Gastrocnemius medialis (tissue), 4 donors: Measurements from ENCODE around the gene SLC25A25. TPM values are rescaled to one million over a fixed set of nuclear protein-coding genes. Genes with fewer than 3 reads are reported as not detected.

ENCODE experiments used
- ATAC-seq, 2 donors: fragments of 150-250 bp; one replicate each; pipeline ENCODE4 v1.9.1; 2016
- DNase-seq, 2 donors: peaks; one replicate each; pipeline ENCODE4 v3.0.0-alpha.2; 2019
- H3K27ac ChIP-seq, 4 donors: fragments of 200-600 bp; sonication (generic); 1 replicate in 1 of 4; 2 replicates in 3 of 4; pipeline ENCODE4 v1.5.1; 2016 to 2018; ENCODE audit warnings: mild to moderate bottlenecking in 2 of 4, moderate library complexity in 1 of 4
- H3K27me3 ChIP-seq, 3 donors: fragments of 200-600 bp; sonication (generic) in 2 of 3; 1 replicate in 1 of 3; 2 replicates in 2 of 3; pipeline versions ENCODE4 v1.5.1 to v1.6.0; 2016 to 2019; ENCODE audit warnings: mild to moderate bottlenecking in 1 of 3, moderate library complexity in 1 of 3
- H3K36me3 ChIP-seq, 2 donors: fragments of 200-600 bp; sonication (generic) in 1 of 2; one replicate each; pipeline ENCODE4 v1.5.1; 2017 to 2018
- H3K4me1 ChIP-seq, 2 donors: fragments of 200-600 bp; sonication (generic) in 1 of 2; one replicate each; pipeline ENCODE4 v1.5.1; 2016 to 2017; ENCODE audit warnings: mild to moderate bottlenecking in 2 of 2
- H3K4me3 ChIP-seq, 4 donors: fragments of 200-600 bp; sonication (generic) in 3 of 4; 1 replicate in 1 of 4; 2 replicates in 3 of 4; pipeline ENCODE4 v1.5.1; 2016 to 2019; ENCODE audit warnings: mild to moderate bottlenecking in 2 of 4
- H3K9me3 ChIP-seq, 3 donors: fragments of 200-600 bp; sonication (generic) in 2 of 3; 1 replicate in 1 of 3; 2 replicates in 2 of 3; pipeline ENCODE4 v1.5.1; 2016 to 2019
- CTCF ChIP-seq, 5 experiments: fragments of 450-650 bp in 3 of 5; fragments of 200-600 bp in 2 of 5; sonication (generic) in 2 of 5; IDR thresholded peaks in 4 of 5; conservative IDR thresholded peaks in 1 of 5; 1 replicate in 4 of 5; 2 replicates in 1 of 5; pipeline ENCODE4 v1.5.1; 2016 to 2019; ENCODE audit warnings: antibody characterized with exemption in 5 of 5, mild to moderate bottlenecking in 3 of 5, moderate library complexity in 3 of 5
- POLR2A ChIP-seq, 2 donors: fragments of 450-650 bp; IDR thresholded peaks; one replicate each; pipeline ENCODE4 v1.6.1; 2017; ENCODE audit warnings: antibody characterized with exemption in 2 of 2, mild to moderate bottlenecking in 2 of 2, moderate library complexity in 2 of 2
- in situ Hi-C, 4 donors: fragments of 200-750 bp; cut with MboI; loops; one replicate each; pipeline versions ENCODE4 v1.15.0 to v1.8.0; 2017; ENCODE audit warnings: low sequenced_read_pairs in 4 of 4
- intact Hi-C: fragments of 100-400 bp; cut with DNase I; formaldehyde crosslinking; loops from one replicate; pipeline ENCODE4 v1.15.1; 2023; ENCODE audit warnings: low total_unique reads
- total RNA-seq, 4 donors: library from RNA; depleted of rRNA; stranded (reverse); fragments of >200 nt; gene quantifications; one replicate each; pipeline versions ENCODE4 v1.1.0 to v1.2.3, GENCODE V29; 2016

SLC25A25 gene
- total RNA-seq, 4 donors from 2014 or later: 26.9 to 98.7 (median 46.0) TPM

GRCh38 chr9:128121924-128122808 is 54.1 kb downstream of the SLC25A25 start:
- H3K4me1 ChIP-seq: peaks cover 25 to 30% of the 10 kb centered on the region in 2 donors
- no peak for TF ChIP-seq CTCF (IDR thresholded peaks at IDR 0.05 in 4 of 5, conservative IDR thresholded peaks at IDR 0.05 in 1 of 5)
- no peak for TF ChIP-seq POLR2A (IDR thresholded peaks at IDR 0.05)
- no peak overlapping the region for H3K4me3 ChIP-seq
- intact Hi-C loops (no loop called here), in situ Hi-C loops (loop anchor here in 2 of 4 donors (25.0 kb wide), 1 partner anchor 160 kb away; no protein-coding TSS in a partner anchor)
- peaks cover 0 to 38% of the 10 kb centered on the region in 2 donors for H3K36me3 ChIP-seq
- ATAC-seq (no peak), DNase-seq (peak in 1 of 2 donors; percentile 19)
- H3K27me3 ChIP-seq: no peaks in the 10 kb centered on the region
- H3K9me3 ChIP-seq: no peaks in the 10 kb centered on the region
- no peak overlapping the region for H3K27ac ChIP-seq

- DNase-seq (peak in 1 of 2 donors; percentile 13), ATAC-seq (no peak)
- Histone ChIP-seq H3K4me1 (peaks cover 21 to 25% of the 10 kb centered on the region in 2 donors), H3K27ac (no peak overlapping the region), H3K9me3 (no peaks in the 10 kb centered on the region), H3K27me3 (no peaks in the 10 kb centered on the region), H3K4me3 (no peak overlapping the region), H3K36me3 (peaks cover 0 to 38% of the 10 kb centered on the region in 2 donors)
- intact Hi-C loops (no loop called here), in situ Hi-C loops (loop anchor here in 2 of 4 donors (25.0 kb wide), 1 partner anchor 160 kb away; no protein-coding TSS in a partner anchor)
- TF ChIP-seq POLR2A (IDR thresholded peaks at IDR 0.05): no peak
- no peak for TF ChIP-seq CTCF (IDR thresholded peaks at IDR 0.05 in 4 of 5, conservative IDR thresholded peaks at IDR 0.05 in 1 of 5)
Observed at GRCh38 chr9:128122809-128123175, 54.8 kb downstream of the SLC25A25 start.

- H3K27ac ChIP-seq: no peak overlapping the region
- intact Hi-C loops (no loop called here), in situ Hi-C loops (loop anchor here in 2 of 4 donors (25.0 kb wide), 1 partner anchor 161 kb away; no protein-coding TSS in a partner anchor)
- no peak for TF ChIP-seq POLR2A (IDR thresholded peaks at IDR 0.05)
- no peak for TF ChIP-seq CTCF (IDR thresholded peaks at IDR 0.05 in 4 of 5, conservative IDR thresholded peaks at IDR 0.05 in 1 of 5)
- no peaks in the 10 kb centered on the region for H3K9me3 ChIP-seq
- ATAC-seq (no peak), DNase-seq (peak in 1 of 2 donors; percentile 12)
- peaks cover 17 to 20% of the 10 kb centered on the region in 2 donors for H3K4me1 ChIP-seq
- no peaks in the 10 kb centered on the region for H3K27me3 ChIP-seq
- H3K4me3 ChIP-seq: no peak overlapping the region
- peaks cover 0 to 38% of the 10 kb centered on the region in 2 donors for H3K36me3 ChIP-seq
Observed at GRCh38 chr9:128123451-128124080, 55.5 kb downstream of the SLC25A25 start.

GRCh38 chr9:128124451-128124850 is 56.4 kb downstream of the SLC25A25 start:
- TF ChIP-seq CTCF (IDR thresholded peaks at IDR 0.05 in 4 of 5, conservative IDR thresholded peaks at IDR 0.05 in 1 of 5) (no peak), POLR2A (IDR thresholded peaks at IDR 0.05) (no peak)
- Histone ChIP-seq H3K27me3 (no peaks in the 10 kb centered on the region), H3K4me1 (peaks cover 23 to 29% of the 10 kb centered on the region in 2 donors), H3K4me3 (no peak overlapping the region), H3K36me3 (peaks cover 0 to 38% of the 10 kb centered on the region in 2 donors), H3K27ac (peak overlapping the region in 1 of 4 donors; percentile 29), H3K9me3 (no peaks in the 10 kb centered on the region)
- ATAC-seq (no peak), DNase-seq (peak in 1 of 2 donors; percentile 12)
- in situ Hi-C loops (loop anchor here in 2 of 4 donors (25.0 kb wide), 1 partner anchor 162 kb away; no protein-coding TSS in a partner anchor), intact Hi-C loops (no loop called here)
